Urothelium cell line (cell line): ENCODE results near the gene TNFSF15.

Source experiments
- DNase-seq: peaks from one replicate; pipeline ENCODE4 v3.0.0; 2011; ENCODE audit warnings: low spot score, mixed read lengths
- FAIRE-seq: peaks from 2 replicates; lab custom pipeline; 2011; peaks lifted over from hg19 to GRCh38; lab: Jason Lieb, UNC

Gene TNFSF15

DNA sequence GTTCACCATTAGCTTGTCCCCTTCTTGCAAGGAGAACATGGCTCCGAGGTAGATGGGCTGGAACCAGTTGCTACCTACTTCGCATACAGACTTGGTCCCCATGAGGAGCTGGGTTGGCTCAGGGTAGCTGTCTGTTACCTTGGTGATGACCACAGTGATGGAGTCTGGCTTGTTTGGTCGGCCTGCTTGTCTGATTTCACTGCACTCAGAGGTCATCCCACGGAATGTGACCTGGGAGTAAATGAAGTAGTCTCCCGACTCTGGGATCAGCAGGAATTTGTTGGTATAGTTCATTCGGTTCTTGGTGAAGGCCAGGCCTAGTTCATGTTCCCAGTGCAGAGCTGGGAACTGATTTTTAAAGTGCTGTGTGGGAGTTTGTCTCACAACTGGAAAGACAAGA lies 15.3 kb downstream of the TNFSF15 start:
- no peak for FAIRE-seq
- DNase-seq: no peak

DNA sequence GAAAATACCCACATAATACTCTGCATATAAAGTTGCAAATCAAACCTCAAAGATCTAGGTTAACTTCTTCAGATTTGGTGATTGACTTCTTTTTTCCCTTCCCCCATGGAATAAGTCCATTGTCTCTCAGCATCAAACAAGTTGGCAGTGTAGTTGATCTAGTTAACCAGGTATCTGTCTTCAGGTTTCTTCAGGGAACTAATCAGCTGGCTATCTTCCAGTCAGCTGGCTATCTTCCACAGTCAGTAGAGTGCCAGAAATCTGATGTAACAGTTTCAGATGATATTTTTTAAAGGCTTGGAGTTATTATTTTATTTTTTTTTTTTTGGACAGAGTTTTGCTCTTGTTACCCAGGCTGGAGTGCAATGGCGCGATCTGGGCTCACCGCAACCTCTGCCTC lies 16.8 kb downstream of the TNFSF15 start:
- DNase-seq (no peak), FAIRE-seq (no peak)

DNA sequence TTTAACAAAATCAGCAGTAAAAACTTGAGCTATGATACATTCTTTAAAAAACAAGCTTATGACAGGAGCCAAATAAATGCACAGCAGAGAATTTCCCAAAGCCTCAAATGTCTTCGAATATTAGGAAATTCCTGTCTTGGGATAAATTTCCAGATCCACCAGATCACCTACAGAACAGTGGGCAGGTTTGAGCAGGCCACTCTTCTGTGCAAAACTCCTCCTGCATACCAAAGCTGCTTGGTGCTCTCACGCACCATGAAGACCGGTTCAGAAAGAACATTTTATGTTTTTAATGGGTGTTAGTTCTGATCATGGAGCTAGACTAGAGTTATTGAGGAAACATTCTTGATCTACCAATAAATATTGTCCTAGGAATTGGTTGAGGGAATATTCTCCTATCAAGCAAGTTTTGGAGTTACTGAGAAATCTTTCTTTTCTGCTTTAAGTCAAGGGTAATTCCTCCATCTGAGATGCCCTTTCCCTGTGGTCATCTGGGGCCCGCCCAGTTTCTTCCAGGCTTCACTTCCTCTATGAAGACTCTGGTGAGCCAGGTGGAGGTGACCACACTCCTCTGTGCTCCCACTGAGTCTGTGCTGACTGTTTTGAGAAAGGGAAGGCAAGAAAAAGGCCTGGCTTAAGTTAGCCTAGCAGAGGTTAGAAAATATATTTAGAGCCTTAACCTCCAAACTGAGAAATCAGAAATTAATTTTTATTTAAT lies 17.9 kb downstream of the TNFSF15 start:
- no peak for DNase-seq
- no peak for FAIRE-seq

DNA sequence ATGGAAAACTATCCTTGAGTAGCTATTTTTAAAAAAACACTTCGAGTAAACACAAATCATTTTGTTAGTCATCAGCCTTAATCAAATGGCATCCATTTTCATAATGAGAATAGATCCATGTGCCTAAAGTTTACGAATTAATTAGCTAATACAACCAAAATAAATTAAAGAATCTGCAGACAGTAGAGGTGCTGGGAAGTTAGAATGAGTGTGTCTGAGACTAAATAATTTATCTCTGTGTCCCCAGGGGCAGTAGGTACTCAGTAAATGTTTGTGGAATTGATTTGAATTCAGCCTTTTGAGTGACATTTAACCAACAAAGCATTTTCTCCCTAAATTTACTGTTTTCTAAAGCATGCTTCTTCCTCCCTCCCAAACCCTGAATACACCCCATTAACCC lies 18.6 kb downstream of the TNFSF15 start:
- DNase-seq (no peak), FAIRE-seq (no peak)

DNA sequence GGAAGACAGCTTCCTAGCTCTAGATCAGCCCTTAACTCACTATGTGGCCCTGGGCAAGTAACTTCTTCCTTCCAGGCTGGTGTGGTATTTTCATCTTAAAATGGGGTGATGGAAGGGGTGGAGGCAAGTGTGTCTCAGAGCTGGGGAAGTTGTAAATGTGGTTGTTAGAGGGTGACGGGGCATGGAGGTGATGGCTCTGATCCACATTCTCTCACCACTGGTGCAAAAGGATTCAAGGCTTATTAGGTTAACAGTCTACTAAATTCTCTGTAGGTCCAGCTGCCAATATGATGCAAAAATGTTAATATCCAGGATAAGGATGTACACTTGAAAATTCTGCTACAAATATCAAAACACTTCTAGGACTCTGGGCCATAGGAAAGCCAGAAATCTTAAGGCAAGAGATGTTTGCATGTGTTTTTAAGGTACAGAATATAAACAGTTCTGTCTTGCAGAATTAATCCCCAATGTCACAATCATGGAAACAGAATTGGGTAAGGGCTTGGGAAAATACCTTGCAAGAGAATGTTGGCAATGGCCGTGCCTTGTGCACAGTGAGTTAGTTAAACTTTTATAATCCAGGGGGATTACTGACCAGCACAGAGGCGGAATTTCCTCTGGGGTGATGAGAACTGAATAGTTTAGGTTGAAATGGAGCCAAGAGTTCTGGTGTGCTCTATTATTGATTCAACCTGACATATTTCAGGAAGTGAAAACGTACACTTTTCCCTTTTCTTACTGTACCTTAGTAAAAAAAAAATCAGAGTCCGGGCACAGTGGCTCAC lies 19.8 kb downstream of the TNFSF15 start:
- FAIRE-seq: no peak
- no peak for DNase-seq

DNA sequence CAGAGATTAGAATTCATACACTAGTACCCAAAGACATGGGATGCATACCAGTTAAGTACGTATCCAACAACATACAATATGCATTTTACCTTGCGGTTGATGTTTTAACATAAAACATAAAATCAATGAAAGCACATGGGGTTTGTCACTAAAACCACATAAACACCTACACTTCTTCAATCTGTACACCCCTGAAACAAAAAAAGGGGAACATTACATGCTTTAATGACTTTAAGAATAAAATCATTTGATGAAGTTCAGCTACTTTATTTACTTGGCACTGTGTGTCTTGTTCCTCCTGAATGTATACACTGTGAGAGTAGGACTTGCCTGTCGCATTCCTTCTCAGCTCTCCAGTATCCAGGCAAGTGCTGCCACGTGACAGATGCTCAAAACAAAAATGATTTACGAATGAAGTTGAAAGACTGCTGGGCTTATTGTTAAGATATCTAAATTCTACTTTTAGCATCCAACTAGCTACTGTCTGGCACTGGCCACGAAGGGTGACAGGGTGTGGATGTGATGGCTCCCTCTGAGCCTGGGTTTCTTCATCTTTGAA lies 21.0 kb downstream of the TNFSF15 start:
- no peak for DNase-seq
- FAIRE-seq: no peak

DNA sequence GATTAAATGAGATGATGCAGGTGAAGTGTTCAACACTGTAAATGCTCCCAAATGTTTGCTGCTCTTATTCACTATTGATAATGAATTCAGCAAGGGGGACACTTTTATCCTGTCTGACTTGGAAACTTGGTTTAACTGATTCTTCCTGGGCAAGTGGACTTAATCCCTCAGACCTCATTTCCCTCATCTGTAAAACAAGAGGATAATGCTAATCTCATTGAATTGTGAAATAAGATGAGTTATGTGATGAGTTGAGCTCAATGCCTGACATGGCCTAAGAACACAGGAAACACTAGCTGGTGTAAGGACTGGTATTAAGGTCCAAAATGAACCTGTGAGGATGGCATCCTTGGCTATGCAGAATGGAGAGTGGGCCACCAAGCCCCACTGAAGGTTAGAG lies 23.3 kb downstream of the TNFSF15 start:
- no peak for DNase-seq

DNA sequence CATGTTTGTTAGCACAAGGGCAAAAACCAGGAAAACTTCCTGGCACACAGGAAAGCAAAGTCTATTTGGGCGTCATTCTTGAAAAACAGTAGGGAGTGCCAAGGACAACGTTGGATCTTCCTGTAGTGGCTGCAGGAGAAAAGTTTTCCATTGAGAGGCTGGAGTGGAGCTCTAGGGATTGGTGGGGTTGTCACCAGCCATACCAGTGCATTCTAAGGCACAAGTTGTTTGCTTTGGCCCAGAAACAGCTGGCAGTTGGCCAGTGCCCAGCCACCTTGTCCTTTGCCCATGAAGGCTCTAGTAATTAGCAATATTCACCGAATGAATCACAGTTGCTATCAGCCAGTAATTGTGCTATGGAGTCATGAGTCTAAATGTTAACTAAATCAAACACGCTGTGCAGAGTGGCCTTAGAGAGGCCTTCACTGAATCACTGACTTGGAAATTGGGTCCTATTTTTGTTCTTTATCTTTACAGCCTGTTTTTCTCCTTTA lies 26.4 kb downstream of the TNFSF15 start:
- DNase-seq (peak; percentile 46), FAIRE-seq (no peak)

More for the DNA sequence above, 23.3 kb downstream of the TNFSF15 start:
- FAIRE-seq: no peak

DNA sequence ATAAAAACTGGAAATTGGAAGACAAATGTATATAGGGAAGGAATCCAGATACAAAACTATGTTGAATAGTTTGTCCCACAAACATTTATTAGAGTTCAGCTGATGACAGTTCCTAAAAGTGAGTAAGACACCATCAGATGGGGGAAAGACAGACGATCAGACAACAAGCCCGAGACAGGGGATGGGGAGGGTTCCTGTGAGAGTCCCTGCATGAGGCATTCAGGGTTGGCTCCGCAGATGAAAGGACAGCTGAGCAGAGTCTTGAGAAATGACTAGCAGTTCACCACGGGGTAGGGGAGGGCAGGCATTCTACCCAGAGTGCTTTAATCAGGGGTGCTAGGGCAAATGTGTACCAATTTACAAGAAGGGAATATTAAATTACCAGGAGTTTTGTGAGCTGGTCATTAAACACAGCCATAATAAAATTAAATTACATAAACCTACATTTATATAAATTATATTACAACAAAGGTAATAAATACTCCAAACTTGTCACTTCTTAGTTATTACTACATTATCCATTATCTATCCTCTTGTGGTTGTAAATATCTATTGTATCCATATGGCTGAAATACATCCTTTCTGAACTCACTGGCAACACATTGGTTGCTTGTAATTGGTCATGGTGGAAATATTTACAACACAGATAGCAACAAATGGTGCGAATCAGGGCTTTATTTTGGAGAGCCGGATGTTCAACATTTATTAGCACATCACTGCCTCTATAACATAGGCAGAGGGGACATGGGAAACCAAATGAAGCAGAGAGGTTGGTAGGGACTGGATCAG lies 27.8 kb downstream of the TNFSF15 start:
- DNase-seq (no peak), FAIRE-seq (no peak)

DNA sequence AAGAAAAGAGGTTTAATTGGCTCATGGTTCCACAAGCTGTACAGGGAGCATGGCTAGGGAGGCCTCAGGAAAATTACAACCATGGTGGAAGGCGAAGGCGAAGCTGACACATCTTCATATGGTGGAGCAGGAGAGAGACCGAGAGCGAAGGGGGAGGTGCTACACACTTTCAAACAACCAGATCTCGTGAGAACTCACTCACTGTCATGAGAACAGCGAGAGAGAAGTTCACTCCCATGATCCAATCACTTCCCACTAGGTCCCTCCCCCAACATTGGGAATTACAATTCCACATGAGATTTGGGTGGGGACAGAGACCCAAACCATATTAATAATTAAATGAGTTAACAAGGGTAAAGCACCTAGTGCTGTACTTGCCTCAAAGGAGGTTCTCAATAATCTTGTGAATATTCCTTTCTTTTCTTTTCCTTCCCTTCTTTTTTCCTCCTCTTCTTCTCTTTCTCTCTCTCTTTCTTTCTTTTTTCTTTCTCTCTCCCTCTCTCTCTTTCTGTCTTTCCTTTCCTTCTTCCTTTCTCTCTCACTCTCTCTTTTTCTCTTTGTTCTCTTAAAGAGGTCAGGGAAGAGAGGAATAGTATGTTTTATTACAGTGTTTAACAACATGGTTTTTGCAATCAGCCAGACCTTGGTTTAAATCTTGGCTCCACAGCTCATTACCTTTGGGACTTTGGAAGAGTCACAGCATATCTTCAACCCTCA lies 29.0 kb downstream of the TNFSF15 start:
- DNase-seq: no peak
- no peak for FAIRE-seq

DNA sequence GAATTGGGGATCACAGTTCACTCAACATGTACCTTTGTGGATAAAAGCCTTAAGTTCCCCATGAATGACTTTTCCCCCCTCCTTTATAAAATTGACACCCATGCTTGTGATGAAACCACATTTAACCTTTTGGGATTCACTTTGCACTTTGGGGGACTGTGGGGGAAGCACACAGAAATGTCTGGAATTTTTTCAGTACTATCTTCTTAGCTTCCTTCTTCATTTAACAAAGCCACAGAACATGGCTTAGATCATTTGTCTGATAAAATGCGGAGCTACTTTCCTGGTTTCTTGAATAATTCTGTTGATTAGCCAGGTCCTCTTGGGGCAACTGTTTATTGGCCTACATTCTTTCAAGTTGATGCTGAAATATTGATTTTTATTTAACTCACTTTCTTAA lies 29.9 kb downstream of the TNFSF15 start:
- FAIRE-seq (no peak), DNase-seq (no peak)

DNA sequence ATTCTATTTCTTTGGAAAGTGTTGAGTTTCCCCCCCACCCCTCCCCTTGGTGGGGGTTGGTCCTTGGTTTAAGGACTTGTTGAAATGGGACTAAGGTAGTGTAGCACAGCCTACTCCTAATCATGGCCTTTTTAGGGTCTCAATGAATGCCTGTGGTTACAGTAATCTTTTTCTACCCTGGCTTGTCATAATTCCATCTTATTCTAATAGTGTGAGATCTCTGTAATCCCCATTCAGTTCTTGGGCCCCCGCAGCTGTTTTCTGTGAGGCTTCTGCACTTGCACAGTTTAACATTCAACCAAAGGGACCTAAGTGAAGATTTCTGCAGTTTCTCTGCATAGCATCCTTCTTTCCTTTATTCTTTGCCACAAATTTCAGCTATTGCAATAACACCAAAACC lies 30.7 kb downstream of the TNFSF15 start:
- DNase-seq: no peak
- no peak for FAIRE-seq

DNA sequence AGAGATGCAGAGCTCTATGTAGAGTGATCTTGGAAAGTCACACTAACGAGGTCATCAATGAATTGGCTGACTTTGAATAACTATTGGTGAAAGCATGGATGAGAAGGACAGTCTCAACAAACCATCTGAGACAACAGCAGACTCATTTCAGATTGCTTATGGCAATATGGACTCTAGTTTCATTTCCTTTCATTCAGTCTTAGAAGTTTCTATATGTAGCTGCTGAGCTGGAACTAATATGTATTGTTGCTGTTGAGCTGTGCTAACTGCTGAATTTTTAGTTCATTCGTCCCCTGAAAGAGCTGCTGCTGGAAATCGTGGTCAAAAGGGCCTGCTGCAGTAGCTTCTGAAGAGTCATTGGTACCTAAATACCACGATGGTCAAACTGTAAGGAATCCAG lies 31.3 kb downstream of the TNFSF15 start:
- FAIRE-seq: no peak
- DNase-seq: no peak

DNA sequence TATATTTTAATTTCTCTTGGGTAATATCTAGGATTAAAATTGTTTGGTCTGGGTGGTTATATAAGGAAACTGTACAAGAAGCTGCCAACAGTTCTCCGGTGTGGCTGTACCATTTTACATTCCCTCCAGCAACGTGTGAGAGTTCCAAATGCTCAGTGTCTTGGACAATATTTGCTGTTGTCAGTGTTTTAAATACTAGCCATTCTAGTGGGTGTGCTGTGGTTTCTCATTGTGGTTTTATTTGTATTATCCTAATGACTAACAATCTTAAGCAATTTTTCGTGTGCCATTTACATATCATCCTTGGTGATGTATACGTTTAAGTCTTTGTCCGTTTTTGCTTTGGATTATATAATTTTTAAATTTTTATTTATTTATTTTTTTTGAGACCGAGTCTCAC lies 34.0 kb downstream of the TNFSF15 start:
- FAIRE-seq: no peak

DNA sequence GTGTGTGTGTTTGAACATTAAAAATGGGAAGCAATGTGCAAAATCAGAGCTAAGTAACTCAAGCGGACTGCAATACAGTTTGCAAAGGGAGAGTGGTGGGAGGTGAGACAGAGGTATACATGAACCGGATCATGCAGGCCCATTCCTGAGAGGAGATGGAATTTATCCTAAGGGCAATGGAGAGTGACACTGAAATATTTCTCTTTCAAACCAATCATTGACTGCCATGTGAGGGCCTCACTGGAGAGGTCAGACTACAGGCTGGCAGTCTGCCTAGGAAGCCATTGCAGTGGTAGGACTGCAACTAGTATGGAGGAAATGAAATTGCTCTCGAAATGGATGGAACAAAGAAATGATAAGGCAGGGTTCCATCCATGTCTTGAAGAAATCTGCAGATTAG lies 34.8 kb downstream of the TNFSF15 start:
- DNase-seq (no peak), FAIRE-seq (no peak)

More for the DNA sequence above, 34.0 kb downstream of the TNFSF15 start:
- DNase-seq: no peak

DNA sequence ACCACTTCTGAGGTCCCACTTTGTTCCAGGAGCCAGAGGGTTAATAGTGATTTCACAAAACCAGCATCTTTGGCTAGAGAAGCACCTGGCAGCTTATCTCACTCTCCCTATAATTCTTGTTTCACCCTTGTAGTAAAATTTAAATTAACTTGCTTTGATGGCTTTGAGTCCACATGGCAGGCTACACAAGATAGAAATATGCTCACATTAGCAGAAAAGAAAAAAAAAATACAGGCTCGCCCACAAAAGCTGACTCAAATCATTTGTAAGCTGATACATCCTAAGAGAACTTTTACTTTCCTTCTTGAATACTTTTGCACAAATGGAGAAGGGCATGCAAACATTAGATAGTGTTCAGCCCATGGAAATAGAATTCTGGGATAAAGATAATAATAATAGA lies 36.2 kb downstream of the TNFSF15 start:
- FAIRE-seq (no peak), DNase-seq (no peak)

DNA sequence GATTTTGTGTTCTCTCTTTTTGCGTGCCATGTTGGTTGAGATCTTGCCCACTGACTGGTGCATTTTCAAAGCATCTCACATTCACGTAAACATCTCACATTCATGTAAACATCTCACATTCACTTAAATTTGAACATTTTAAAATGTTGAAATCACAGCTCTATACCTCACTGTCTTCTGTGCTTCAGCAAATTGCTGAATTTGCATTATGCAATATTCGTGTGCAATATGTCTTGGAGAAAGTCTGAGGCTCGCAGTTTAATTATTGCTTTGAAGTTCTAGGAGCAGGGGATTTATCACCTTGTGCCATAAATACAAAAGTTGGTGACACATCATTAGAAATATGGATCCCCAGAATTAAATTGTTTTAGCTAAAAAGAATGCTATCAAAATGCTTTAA lies 42.6 kb downstream of the TNFSF15 start:
- DNase-seq: no peak
- FAIRE-seq: no peak

DNA sequence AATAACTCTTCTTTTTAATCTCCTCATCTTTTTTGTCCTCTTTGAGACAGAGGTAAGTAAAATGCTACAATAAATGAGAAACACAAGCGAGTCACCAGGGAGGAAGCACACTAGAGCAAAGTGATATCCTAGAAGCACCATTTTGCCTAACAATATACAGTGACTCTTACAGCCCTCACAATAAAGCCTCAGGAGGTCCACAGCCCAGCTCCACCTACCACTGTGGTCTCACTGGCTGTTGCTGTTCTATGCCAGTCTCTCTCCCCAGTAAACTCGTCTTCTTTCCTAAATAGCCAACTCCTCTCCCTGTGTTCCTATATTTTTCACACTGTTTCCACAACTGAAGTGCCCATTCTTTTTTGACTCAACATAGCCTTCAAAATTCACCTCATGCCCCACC lies 44.3 kb downstream of the TNFSF15 start:
- DNase-seq (no peak), FAIRE-seq (no peak)

DNA sequence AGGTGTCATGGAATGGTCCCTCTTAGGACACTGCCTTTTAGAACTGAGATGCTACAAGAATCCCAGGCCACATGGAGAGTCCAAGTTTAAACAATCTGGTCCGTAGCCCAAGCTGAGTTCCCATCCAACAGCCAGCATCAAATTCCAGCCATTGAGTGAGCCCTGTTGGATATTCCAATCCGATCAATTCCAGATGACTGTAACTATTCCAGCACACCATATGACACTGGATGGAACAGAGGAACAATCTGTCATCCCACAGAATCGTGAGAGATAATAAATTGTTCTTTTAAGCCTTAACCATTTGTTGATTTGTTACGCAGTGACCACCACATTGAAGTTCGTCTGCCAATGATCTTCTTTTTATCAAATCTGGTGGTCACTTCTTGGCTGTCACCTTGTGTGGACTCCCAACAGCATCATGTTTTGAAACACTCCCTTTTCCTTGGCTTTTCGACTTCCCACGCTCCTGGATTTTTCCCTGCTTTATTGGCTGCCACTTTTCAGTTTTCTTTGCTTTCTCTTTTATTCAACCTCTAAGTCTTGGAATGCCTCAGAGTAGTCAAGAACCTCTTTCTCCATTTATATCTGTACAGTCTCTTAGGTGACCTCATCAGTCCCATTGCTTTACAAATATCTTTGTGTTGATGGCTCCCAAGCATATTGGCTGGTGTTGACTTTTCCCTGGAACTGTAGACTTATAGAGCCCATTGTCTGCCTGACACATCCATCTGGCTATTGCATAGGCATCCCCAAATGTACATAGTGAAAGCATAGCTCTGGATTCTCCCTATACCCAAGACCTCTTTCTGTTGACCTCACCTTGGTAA lies 46.1 kb downstream of the TNFSF15 start:
- DNase-seq (no peak), FAIRE-seq (no peak)

DNA sequence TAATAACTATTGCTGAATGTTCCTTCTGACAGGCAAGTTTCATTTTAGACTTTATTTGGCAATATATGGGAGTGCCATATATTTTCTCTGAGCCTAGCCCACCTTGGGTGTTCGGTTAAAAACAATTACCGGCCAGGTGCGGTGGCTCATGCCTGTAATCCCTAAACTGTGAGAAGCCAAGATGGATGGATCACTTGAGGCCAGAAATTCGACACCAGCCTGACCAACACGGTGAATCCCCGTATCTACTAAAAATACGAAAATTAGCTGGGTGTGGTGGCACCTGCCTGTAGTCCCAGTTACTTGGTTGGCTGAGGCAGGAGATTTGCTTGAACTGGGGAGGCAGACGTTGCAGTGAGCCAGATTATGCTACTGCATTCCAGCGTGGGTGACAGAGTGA lies 47.9 kb downstream of the TNFSF15 start:
- FAIRE-seq (no peak), DNase-seq (no peak)
